ENCODE data around the gene IER3. TPM values are rescaled to one million over a fixed set of nuclear protein-coding genes. Genes with fewer than 3 reads are reported as not detected.

IER3 gene
- total and polyA plus RNA-seq, 2 of the 13 experiments (the other 11 are each of a cell fraction or from before 2014, with no cell fraction given): 51.1 to 131 TPM

GRCh38 chr6:30777155-30777485 is 32.8 kb upstream of the IER3 start (continued):
- TF ChIP-seq ZNF646 (CRISPR knock-in tag; IDR thresholded peaks at IDR 0.05) (no peak), ZNF615 (CRISPR knock-in tag; IDR thresholded peaks at IDR 0.05; ENCODE audit: borderline replicate concordance) (no peak), ZNF879 (CRISPR knock-in tag; IDR thresholded peaks at IDR 0.05) (no peak), ZNF597 (CRISPR knock-in tag; IDR thresholded peaks at IDR 0.05) (no peak), TRAFD1 (CRISPR knock-in tag; IDR thresholded peaks at IDR 0.05; ENCODE audit: borderline replicate concordance) (no peak), ZNF225 (CRISPR knock-in tag; IDR thresholded peaks at IDR 0.05) (no peak), PRPF4 (IDR thresholded peaks at IDR 0.05; ENCODE audit: low read depth, low read length, poor library complexity, severe bottlenecking) (no peak), HNRNPLL (IDR thresholded peaks at IDR 0.05; ENCODE audit: low read depth, low read length, poor library complexity, severe bottlenecking) (no peak), TBX3 (IDR thresholded peaks at IDR 0.05; ENCODE audit: borderline replicate concordance) (no peak), ZNF276 (CRISPR knock-in tag; IDR thresholded peaks at IDR 0.05; ENCODE audit: low read depth) (no peak)
